ENCODE data around the gene GPA33.

- TF ChIP-seq RFX5 (IDR thresholded peaks at IDR 0.05) (no peak), HOXB5 (CRISPR knock-in tag; IDR thresholded peaks at IDR 0.05) (no peak), POLR2A (IDR thresholded peaks at IDR 0.05; ENCODE audit: low read length) (no peak), REST (IDR thresholded peaks at IDR 0.05) (no peak), CEBPB (IDR thresholded peaks at IDR 0.05) (no peak), CTCF (IDR thresholded peaks at IDR 0.05) (no peak), JUN (IDR thresholded peaks at IDR 0.05) (no peak), EP300 (IDR thresholded peaks at IDR 0.05) (no peak), POLR2AphosphoS2 (conservative IDR thresholded peaks at IDR 0.05; ENCODE audit: low read length) (no peak), CBX2 (IDR thresholded peaks at IDR 0.05; ENCODE audit: borderline replicate concordance, low read depth) (no peak), GATA3 (IDR thresholded peaks at IDR 0.05; ENCODE audit: borderline replicate concordance) (no peak)
Measured at GRCh38 chr1:167043752-167044488, 46.3 kb downstream of the GPA33 start.
